ES-I3 (cell line): ENCODE measurements around the gene LINGO1.
A peak's percentile ranks its signal among the peaks of the same experiment; 100 is the strongest.

ENCODE experiments used
- H3K36me3 ChIP-seq: 2 replicates; pipeline ENCODE4 v1.6.1; 2013; ENCODE audit warnings: mild to moderate bottlenecking, low read length, control low read depth, moderate library complexity; ENCODE audit not compliant: insufficient read depth
- H3K4me1 ChIP-seq: 2 replicates; pipeline ENCODE4 v1.6.1; 2013; ENCODE audit warnings: mild to moderate bottlenecking, control low read depth, low read length; ENCODE audit not compliant: insufficient read depth
- H3K9ac ChIP-seq: 2 replicates; pipeline ENCODE4 v1.6.1; 2013; ENCODE audit warnings: low read depth, mild to moderate bottlenecking, low read length, moderate library complexity
- H3K9me3 ChIP-seq: 2 replicates; pipeline ENCODE4 v1.6.1; 2013; ENCODE audit warnings: mild to moderate bottlenecking, low read length, moderate library complexity; ENCODE audit not compliant: control insufficient read depth, insufficient read depth

LINGO1 gene

GRCh38 chr15:77608774-77609173, 23.9 kb downstream of the LINGO1 start:
- peaks cover 48% of the 10 kb centered on the region for H3K4me1 ChIP-seq
- no peak overlapping the region for H3K9ac ChIP-seq
- no peaks in the 10 kb centered on the region for H3K9me3 ChIP-seq
- H3K36me3 ChIP-seq: no peaks in the 10 kb centered on the region

DNA sequence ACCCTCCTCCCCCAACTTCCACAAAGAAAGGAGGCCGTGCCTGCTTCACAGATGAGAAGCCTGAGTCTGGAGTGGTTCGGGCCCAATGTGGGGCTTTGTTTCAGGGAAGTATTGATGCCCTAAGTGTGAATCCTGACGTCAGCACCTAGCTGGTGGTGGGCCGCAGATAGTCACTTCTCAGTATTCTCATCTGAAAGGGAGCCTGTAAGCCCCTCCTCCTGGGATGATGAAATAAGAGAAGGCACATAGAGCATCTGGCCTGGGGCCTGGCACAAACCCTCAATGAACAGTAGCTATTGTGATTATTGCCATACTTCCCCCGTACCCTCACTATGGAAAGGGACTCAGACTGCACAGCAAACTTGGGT, 24.8 kb downstream of the LINGO1 start:
- H3K36me3 ChIP-seq: no peaks in the 10 kb centered on the region
- no peaks in the 10 kb centered on the region for H3K9me3 ChIP-seq
- H3K9ac ChIP-seq: no peak overlapping the region
- peaks cover 48% of the 10 kb centered on the region for H3K4me1 ChIP-seq

DNA sequence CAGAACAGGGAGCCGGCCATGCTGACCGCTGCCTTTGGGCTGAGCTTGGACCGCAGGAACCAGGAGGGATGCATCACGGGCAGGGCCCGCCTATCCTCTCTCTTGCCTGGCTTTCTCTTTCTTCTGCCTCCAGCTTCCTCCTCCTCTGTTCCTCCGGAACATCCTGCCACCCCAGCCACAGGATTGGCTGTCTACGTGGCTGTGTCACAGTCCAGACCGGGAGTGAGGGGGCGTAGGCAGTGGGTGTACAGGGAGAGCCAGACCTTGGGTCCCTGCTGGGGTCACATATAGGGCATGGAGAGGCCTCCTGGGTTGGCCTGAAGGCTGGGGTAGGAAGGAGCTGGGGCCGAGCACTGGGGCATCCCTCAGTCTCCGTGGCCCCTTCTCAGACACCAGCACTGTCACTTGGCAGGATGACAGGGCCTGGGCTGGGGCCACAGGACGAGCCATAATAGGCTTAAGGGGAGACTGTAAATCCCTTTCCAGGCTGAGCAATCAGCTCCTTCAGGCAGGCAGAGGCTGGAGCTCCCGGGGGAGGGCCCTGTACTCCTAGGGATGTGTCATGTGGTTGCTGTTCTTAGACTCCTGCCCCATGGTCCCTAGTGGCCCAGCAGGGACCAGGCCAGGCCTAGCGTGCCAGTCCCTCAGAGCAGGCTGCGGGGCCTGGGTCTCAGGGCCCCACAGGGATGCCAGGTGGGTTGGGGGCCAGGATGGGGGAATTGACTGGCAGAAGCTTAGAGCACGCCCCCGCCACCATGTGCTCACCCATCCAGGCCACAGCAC, 25.4 kb downstream of the LINGO1 start:
- peaks cover 45% of the 10 kb centered on the region for H3K4me1 ChIP-seq
- no peaks in the 10 kb centered on the region for H3K9me3 ChIP-seq
- H3K36me3 ChIP-seq: no peaks in the 10 kb centered on the region
- H3K9ac ChIP-seq: no peak overlapping the region

- H3K36me3 ChIP-seq: no peaks in the 10 kb centered on the region
- H3K9ac ChIP-seq: no peak overlapping the region
- H3K9me3 ChIP-seq: no peaks in the 10 kb centered on the region
- peaks cover 36% of the 10 kb centered on the region for H3K4me1 ChIP-seq
Measured at GRCh38 chr15:77606142-77607034, 26.3 kb downstream of the LINGO1 start.

DNA sequence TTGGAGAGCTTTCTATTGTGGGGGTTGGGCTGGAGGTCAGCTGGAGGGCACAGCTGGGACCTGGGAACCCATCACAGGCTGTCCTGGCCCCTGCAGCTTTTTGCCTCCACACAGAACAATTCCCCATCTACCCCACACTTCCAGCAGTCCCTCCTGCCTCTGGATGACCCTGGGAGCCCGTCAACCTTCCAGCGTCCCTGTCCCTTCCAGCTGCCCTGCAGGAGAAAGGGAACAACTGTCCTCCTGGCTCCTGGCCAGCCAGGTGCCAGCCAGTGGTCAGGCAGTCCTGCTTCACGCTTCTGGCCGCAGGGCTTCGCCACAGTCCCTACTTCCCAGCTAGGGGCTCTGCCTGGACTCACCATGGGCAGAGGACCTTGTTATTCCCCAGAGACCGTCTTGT, 27.2 kb downstream of the LINGO1 start:
- H3K9me3 ChIP-seq: no peaks in the 10 kb centered on the region
- H3K9ac ChIP-seq: no peak overlapping the region
- H3K36me3 ChIP-seq: no peaks in the 10 kb centered on the region
- peaks cover 31% of the 10 kb centered on the region for H3K4me1 ChIP-seq

- H3K9ac ChIP-seq: 0 out of 2 replicates have a peak overlapping the region, but pooled peaks have one; percentile 5
- no peaks in the 10 kb centered on the region for H3K9me3 ChIP-seq
- no peaks in the 10 kb centered on the region for H3K36me3 ChIP-seq
- H3K4me1 ChIP-seq: peaks cover 36% of the 10 kb centered on the region
Measured at GRCh38 chr15:77604973-77605372, 27.7 kb downstream of the LINGO1 start.

DNA sequence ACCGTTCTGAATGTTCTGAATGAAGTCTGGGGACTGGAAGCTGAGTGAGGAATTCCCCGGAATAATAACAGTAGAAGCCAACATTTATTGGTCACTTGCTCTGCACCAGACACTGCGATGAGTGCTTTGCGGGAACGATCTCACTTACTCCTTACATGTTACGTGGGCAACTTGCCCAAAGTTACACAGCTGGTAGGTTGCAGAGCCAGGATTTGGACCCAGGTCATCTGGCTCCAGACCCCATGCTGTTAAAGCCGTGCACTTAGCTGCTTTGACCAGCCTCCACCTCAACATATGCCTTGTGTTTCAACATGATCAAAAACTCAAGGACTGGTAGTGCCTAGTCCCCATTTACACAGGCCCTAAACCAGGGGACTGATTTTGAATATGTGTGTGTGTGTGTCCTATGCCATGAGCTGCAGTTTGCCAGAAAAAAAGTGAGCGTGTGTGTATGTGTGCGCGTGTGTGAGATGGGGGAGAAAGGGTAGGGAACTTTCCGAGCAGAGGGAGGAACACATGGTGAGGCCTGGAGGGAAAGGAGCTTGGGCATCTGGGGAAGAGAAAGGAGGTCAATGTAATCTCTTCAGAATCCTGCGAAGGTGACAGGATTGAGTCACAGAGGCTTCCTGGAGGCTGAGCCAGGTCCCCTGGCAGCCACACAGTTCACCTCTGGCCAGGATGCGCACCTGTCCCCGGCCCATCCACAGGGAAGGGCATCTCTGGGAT, 28.9 kb downstream of the LINGO1 start:
- no peaks in the 10 kb centered on the region for H3K36me3 ChIP-seq
- no peak overlapping the region for H3K9ac ChIP-seq
- H3K4me1 ChIP-seq: peaks cover 41% of the 10 kb centered on the region
- no peaks in the 10 kb centered on the region for H3K9me3 ChIP-seq

- Histone ChIP-seq H3K9me3 (no peaks in the 10 kb centered on the region), H3K4me1 (peaks cover 41% of the 10 kb centered on the region), H3K9ac (no peak overlapping the region), H3K36me3 (no peaks in the 10 kb centered on the region)
Measured at GRCh38 chr15:77602800-77603199, 29.9 kb downstream of the LINGO1 start.

DNA sequence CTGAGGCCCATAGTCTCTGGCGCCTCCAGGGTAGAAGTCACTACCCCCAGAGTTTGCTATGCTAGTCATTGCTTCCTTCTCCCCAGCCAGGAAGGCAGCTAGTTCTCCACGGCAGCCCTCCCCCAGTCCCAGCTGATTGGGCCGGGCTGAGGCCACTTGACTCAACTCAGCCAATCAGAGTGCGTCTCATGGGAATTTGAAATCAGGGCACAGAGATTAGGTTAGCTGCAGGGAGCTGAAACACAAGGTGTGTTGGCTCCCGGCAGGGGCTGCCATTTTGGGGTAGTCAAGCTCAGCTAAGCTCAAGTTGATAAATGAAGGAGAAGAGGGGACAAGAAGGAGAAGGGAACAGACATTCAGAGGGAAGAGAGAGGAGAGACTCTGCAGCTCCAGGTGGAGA, 32.8 kb downstream of the LINGO1 start:
- Histone ChIP-seq H3K9me3 (no peaks in the 10 kb centered on the region), H3K4me1 (peaks cover 17% of the 10 kb centered on the region), H3K36me3 (no peaks in the 10 kb centered on the region), H3K9ac (no peak overlapping the region)

- Histone ChIP-seq H3K36me3 (no peaks in the 10 kb centered on the region), H3K9me3 (no peaks in the 10 kb centered on the region), H3K4me1 (peaks cover 14% of the 10 kb centered on the region), H3K9ac (no peak overlapping the region)
Measured at GRCh38 chr15:77599357-77599756, 33.4 kb downstream of the LINGO1 start.

GRCh38 chr15:77598644-77599043, 34.1 kb downstream of the LINGO1 start:
- Histone ChIP-seq H3K36me3 (no peaks in the 10 kb centered on the region), H3K9me3 (no peaks in the 10 kb centered on the region), H3K9ac (no peak overlapping the region), H3K4me1 (peaks cover 10% of the 10 kb centered on the region)

- Histone ChIP-seq H3K9me3 (no peaks in the 10 kb centered on the region), H3K9ac (no peak overlapping the region), H3K36me3 (no peaks in the 10 kb centered on the region), H3K4me1 (peaks cover 10% of the 10 kb centered on the region)
Measured at GRCh38 chr15:77597804-77598453, 34.8 kb downstream of the LINGO1 start.

GRCh38 chr15:77596821-77597803, 35.6 kb downstream of the LINGO1 start:
- Histone ChIP-seq H3K36me3 (no peaks in the 10 kb centered on the region), H3K9me3 (no peaks in the 10 kb centered on the region), H3K4me1 (peaks cover 10% of the 10 kb centered on the region), H3K9ac (no peak overlapping the region)
